ENCODE data around the gene EDRF1.

DNA sequence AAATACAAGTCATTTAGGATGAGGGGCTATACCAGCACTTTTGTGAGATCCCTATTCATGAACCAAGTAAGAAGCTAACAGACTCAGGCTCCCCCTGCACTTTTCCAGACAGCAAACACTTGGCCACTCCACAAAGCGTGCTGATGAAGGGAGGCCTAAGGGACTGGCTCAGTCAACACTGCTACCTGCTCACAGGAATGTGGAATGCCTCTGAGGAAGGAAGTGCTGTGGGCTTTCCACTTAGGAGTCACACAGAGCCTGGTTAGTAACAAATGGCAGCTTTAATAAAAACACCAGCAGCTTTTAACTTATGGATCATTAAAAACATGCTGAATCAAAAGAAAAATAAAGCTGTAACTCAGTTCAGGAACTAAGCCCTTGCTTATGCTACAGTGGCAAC lies 88.5 kb downstream of the EDRF1 start:
- TF ChIP-seq, protein P1, sequence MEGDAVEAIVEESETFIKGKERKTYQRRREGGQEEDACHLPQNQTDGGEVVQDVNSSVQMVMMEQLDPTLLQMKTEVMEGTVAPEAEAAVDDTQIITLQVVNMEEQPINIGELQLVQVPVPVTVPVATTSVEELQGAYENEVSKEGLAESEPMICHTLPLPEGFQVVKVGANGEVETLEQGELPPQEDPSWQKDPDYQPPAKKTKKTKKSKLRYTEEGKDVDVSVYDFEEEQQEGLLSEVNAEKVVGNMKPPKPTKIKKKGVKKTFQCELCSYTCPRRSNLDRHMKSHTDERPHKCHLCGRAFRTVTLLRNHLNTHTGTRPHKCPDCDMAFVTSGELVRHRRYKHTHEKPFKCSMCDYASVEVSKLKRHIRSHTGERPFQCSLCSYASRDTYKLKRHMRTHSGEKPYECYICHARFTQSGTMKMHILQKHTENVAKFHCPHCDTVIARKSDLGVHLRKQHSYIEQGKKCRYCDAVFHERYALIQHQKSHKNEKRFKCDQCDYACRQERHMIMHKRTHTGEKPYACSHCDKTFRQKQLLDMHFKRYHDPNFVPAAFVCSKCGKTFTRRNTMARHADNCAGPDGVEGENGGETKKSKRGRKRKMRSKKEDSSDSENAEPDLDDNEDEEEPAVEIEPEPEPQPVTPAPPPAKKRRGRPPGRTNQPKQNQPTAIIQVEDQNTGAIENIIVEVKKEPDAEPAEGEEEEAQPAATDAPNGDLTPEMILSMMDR (IDR thresholded peaks at IDR 0.05), result no peak
- TF ChIP-seq, protein P2, sequence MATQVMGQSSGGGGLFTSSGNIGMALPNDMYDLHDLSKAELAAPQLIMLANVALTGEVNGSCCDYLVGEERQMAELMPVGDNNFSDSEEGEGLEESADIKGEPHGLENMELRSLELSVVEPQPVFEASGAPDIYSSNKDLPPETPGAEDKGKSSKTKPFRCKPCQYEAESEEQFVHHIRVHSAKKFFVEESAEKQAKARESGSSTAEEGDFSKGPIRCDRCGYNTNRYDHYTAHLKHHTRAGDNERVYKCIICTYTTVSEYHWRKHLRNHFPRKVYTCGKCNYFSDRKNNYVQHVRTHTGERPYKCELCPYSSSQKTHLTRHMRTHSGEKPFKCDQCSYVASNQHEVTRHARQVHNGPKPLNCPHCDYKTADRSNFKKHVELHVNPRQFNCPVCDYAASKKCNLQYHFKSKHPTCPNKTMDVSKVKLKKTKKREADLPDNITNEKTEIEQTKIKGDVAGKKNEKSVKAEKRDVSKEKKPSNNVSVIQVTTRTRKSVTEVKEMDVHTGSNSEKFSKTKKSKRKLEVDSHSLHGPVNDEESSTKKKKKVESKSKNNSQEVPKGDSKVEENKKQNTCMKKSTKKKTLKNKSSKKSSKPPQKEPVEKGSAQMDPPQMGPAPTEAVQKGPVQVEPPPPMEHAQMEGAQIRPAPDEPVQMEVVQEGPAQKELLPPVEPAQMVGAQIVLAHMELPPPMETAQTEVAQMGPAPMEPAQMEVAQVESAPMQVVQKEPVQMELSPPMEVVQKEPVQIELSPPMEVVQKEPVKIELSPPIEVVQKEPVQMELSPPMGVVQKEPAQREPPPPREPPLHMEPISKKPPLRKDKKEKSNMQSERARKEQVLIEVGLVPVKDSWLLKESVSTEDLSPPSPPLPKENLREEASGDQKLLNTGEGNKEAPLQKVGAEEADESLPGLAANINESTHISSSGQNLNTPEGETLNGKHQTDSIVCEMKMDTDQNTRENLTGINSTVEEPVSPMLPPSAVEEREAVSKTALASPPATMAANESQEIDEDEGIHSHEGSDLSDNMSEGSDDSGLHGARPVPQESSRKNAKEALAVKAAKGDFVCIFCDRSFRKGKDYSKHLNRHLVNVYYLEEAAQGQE (IDR thresholded peaks at IDR 0.05), result no peak
- TF ChIP-seq, protein P3, sequence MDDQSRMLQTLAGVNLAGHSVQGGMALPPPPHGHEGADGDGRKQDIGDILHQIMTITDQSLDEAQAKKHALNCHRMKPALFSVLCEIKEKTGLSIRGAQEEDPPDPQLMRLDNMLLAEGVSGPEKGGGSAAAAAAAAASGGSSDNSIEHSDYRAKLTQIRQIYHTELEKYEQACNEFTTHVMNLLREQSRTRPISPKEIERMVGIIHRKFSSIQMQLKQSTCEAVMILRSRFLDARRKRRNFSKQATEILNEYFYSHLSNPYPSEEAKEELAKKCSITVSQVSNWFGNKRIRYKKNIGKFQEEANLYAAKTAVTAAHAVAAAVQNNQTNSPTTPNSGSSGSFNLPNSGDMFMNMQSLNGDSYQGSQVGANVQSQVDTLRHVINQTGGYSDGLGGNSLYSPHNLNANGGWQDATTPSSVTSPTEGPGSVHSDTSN (IDR thresholded peaks at IDR 0.05), result no peak
- TF ChIP-seq, protein P4, sequence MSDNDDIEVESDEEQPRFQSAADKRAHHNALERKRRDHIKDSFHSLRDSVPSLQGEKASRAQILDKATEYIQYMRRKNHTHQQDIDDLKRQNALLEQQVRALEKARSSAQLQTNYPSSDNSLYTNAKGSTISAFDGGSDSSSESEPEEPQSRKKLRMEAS (IDR thresholded peaks at IDR 0.05), result no peak
- TF ChIP-seq MYC (IDR thresholded peaks at IDR 0.05; ENCODE audit: borderline replicate concordance, low read length) (no peak), POLR2A (IDR thresholded peaks at IDR 0.05; ENCODE audit: low read length) (no peak), RAD21 (conservative IDR thresholded peaks at IDR 0.05 in 1 of 2, IDR thresholded peaks at IDR 0.05 in 1 of 2) (no peak), FOXS1 (CRISPR knock-in tag; IDR thresholded peaks at IDR 0.05) (no peak), CHD2 (IDR thresholded peaks at IDR 0.05; ENCODE audit: low read length, partially characterized antibody) (no peak)

Data from A549 (cell line).